Activated effector memory CD4-positive, alpha-beta T cell treated with anti-CD3 and anti-CD28 coated beads, Interleukin-2, amount 50 U/mL, for 16 hours (primary cell): ENCODE results near the gene ZRSR2.

Experiments
- DNase-seq: peaks from one replicate; pipeline ENCODE4 v3.0.0-alpha.2; 2020

ZRSR2 gene

GRCh38 chrX:15853586-15854079 lies 63.3 kb downstream of the ZRSR2 start:
- DNase-seq, result no peak

DNA sequence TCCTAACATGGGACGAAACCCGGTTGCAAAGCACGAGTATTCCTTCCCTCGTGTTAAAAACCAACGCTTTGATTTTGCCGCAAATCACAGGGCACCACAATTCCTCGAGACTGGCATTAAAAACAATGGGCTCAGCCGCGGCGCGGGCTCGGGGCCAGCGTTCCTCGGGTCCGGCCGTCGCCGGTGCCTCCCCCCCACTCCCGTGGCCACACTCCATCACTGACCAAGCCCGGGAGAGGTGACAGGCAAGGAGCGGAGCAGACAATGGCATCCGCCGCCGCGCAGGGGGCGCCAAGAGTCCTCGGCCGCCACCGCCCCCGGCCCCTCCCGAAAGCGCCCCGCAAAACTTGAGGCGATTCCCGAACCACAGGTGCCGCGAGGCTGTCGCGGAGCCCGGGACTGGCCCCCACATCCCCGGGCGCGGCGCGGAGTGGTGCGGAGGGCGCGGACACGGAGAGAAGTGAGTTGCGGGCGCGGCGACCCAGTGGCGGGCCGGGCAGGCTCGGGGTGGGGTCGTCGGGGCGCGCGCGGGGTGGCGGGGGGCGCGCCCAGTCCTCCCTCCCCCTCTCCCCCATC lies 63.9 kb downstream of the ZRSR2 start:
- peak; percentile 81 for DNase-seq

DNA sequence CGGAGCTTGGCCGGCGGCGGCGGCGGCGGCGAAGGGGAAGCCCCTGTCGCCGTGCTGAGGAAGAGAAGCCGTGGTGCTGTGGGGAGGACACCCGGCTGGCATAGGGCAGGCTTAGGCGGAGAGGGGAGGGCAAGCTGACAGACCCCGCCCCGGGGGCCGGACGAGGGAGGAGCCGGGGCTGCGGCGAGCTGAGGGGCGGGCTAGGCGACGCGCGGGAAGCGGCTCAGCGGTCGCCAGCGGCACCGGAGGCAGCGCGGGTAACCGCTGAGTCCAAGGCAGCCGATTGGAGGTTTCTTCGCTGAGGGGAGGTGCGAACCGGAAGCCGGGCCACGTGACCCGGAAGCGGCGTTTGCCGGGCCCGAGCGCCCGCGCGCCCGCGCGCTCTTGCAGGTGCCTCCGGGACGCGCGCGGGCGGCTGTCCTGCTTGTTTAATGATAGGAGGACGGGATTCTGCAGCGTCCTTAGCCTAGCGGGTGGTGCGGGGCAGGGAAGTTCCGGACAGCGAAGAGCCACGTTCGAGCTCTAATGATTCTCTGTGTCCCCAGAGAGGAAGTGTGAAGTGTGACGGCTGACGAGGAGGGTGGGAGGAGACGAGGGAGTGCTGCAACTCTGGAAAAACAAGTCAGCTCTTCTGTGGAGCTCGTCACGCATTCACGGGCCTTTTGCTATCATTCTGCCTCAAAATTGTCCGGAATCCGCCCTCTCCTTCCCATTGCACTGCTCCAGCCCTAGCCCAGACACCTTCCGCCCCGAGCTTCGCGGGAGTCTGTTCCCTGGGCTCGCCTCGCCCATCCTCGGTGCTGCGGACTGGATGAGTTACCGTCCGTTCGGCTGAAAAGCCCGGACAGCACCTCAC lies 64.7 kb downstream of the ZRSR2 start, which contains the start of gene AP1S2:
Gene AP1S2 (minus strand): TSS at position 102 of the 856 bp plus-strand sequence. CDS start 2,289 bp downstream, outside the sequence.
- peak; percentile 97 for DNase-seq

GRCh38 chrX:15855568-15856221 lies 65.4 kb downstream of the ZRSR2 start:
- DNase-seq, result no peak

DNA sequence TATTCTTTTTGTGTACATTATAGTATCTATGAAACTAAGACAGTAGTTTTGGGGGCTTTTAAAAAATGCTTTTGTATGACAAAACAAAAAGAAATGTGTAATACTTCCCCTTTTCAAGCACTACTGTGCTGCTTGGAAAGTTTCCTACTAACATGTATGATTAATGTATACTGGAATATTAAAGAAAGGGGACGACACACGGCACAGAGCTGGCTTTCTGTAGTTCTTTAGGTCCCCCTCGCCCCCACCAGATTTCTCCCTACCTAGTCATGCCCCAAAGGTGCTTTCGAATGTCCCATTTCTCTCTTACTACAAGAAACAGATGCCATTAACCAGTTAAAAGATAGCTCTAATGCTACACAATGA lies 65.9 kb downstream of the ZRSR2 start:
- DNase-seq, result no peak

DNA sequence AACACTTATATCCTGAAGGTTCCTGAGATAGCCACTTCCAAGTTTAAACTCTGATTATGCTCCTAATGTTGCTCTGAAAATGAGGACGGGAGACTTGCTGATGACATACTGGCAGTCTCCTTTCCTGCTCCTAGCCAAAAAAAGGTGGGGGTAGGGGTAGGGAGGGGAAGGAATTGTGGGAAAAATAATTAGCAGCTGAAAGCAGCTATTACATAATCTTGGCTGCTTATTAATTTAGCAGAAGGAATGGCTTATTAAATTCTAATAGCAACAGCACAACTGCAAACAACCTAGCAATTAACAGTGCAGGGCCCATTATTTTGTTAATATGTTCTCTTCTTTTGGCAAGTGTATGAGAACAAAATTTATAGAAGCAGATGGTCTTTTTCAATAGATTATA lies 66.4 kb downstream of the ZRSR2 start:
- no peak for DNase-seq

DNA sequence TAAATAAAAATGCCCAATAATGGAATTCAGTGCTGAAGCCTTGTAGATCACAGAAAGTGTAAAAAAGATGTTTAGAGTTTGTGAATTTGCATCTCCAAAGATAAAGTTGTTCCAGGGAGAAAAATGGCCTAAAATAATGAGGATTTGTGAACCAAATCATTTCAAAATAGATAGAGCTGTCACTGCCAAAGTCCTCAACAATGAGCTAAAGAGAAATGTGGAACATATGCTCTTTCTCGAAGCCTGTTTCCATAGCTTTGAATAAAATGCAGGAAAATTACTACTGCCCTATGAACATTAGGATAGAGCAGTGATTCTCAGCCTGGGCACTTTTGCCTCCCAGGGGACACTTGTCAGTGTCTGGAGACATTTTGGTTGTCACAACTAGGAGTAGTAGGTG lies 67.8 kb downstream of the ZRSR2 start:
- no peak for DNase-seq

DNA sequence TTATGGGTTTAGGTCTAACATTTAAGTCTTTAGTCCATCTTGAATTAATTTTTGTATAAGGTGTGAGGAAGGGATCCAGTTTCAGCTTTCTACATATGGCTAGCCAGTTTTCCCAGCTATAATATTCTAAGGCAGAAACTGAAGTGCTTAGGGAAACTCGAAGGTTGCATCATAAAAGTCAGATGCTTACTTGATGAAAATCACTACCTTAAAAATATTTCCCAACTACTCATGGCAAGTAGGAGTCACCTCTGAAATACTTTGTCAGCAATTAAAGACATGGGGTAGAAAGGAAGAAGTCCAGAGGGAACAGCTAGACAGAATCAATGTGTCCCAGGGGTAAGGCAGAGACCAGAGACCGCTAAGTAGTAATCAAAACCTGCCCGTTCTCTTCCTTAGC lies 70.6 kb downstream of the ZRSR2 start:
- no peak for DNase-seq

GRCh38 chrX:15864023-15864422 lies 73.7 kb downstream of the ZRSR2 start:
- no peak for DNase-seq

- DNase-seq, result no peak
Measured at GRCh38 chrX:15864629-15865028, 74.3 kb downstream of the ZRSR2 start.

- no peak for DNase-seq
Measured at GRCh38 chrX:15866147-15866546, 75.9 kb downstream of the ZRSR2 start.

- no peak for DNase-seq
Measured at GRCh38 chrX:15869695-15870094, 79.4 kb downstream of the ZRSR2 start.

GRCh38 chrX:15870310-15870709 lies 80.0 kb downstream of the ZRSR2 start:
- no peak for DNase-seq
